ENCODE data around the gene PEMT.

The PEMT gene

GRCh38 chr17:17562146-17562511 lies 29.4 kb downstream of the PEMT start:
- peak overlapping the region; percentile 21 to 76 (median 71) for H3K9ac ChIP-seq
- no peak for TF ChIP-seq Cebpa-rat (IDR thresholded peaks at IDR 0.05)
- 0 out of 22 replicates have a peak, but pooled peaks cover 0 to under 1% (median 0%) of the 10 kb centered on the region in 11 experiments for H3K27me3 ChIP-seq
- peak overlapping the region in 7 of 10 experiments; percentile 3 to 55 (median 30); a peak in 9 of 20 replicates for H3K4me3 ChIP-seq
- H3K4me2 ChIP-seq = peak overlapping the region; percentile 69 to 98 (median 84)
- no peaks in the 10 kb centered on the region for H3K9me3 ChIP-seq (replicated peaks in 1 of 11)
- H4K20me1 ChIP-seq = peaks cover 0 to 41% (median 9%) of the 10 kb centered on the region in 11 experiments; a peak in 11 of 22 replicates
- H3K4me1 ChIP-seq = peaks cover 41 to 100% (median 97%) of the 10 kb centered on the region in 10 experiments
- H3K27ac ChIP-seq = peak overlapping the region; percentile 63 to 87 (median 78); a peak in 21 of 22 replicates
- H3K36me3 ChIP-seq = no peaks in the 10 kb centered on the region

GRCh38 chr17:17561408-17562145 lies 29.9 kb downstream of the PEMT start:
- TF ChIP-seq Cebpa-rat (IDR thresholded peaks at IDR 0.05) = no peak
- H3K9ac ChIP-seq = peak overlapping the region; percentile 21 to 76 (median 71)

GRCh38 chr17:17560975-17561374 lies 30.5 kb downstream of the PEMT start:
- H3K27me3 ChIP-seq = peaks cover 0 to 12% (median 0%) of the 10 kb centered on the region in 11 experiments; a peak in 2 of 22 replicates
- H3K4me2 ChIP-seq = peak overlapping the region; percentile 69 to 98 (median 84)
- TF ChIP-seq Cebpa-rat (IDR thresholded peaks at IDR 0.05) = no peak
- H3K4me3 ChIP-seq = no peak overlapping the region; a peak in 1 of 20 replicates
- no peaks in the 10 kb centered on the region for H3K36me3 ChIP-seq
- no peaks in the 10 kb centered on the region for H3K9me3 ChIP-seq (replicated peaks in 1 of 11)
- H4K20me1 ChIP-seq = peaks cover 0 to 41% (median 5%) of the 10 kb centered on the region in 11 experiments; a peak in 11 of 22 replicates
- H3K9ac ChIP-seq = peak overlapping the region in 9 of 11 experiments; percentile 48 to 76 (median 71); a peak in 16 of 22 replicates
- H3K4me1 ChIP-seq = peaks cover 45 to 100% (median 97%) of the 10 kb centered on the region in 10 experiments
- peak overlapping the region; percentile 63 to 87 (median 78); a peak in 21 of 22 replicates for H3K27ac ChIP-seq

More at GRCh38 chr17:17561408-17562145, 29.9 kb downstream of the PEMT start:
- Histone ChIP-seq H4K20me1 (peaks cover 0 to 41% (median 6%) of the 10 kb centered on the region in 11 experiments; a peak in 10 of 22 replicates), H3K27ac (peak overlapping the region; percentile 63 to 87 (median 78); a peak in 21 of 22 replicates), H3K9me3 (replicated peaks in 1 of 11) (no peaks in the 10 kb centered on the region), H3K4me3 (peak overlapping the region in 7 of 10 experiments; percentile 3 to 55 (median 30); a peak in 10 of 20 replicates), H3K36me3 (no peaks in the 10 kb centered on the region), H3K27me3 (peaks cover 0 to 6% (median 0%) of the 10 kb centered on the region in 11 experiments; a peak in 1 of 22 replicates), H3K4me1 (peaks cover 47 to 100% (median 97%) of the 10 kb centered on the region in 10 experiments), H3K4me2 (peak overlapping the region; percentile 69 to 98 (median 84))

- no peak overlapping the region for H3K4me3 ChIP-seq
- H4K20me1 ChIP-seq = peaks cover 0 to 41% (median 10%) of the 10 kb centered on the region in 11 experiments; a peak in 9 of 22 replicates
- peak overlapping the region in 7 of 11 experiments; percentile 72 to 87 (median 84); a peak in 12 of 22 replicates for H3K27ac ChIP-seq
- no peaks in the 10 kb centered on the region for H3K36me3 ChIP-seq
- H3K9ac ChIP-seq = peak overlapping the region in 3 of 11 experiments; percentile 16 to 76 (median 65); a peak in 6 of 22 replicates
- H3K4me2 ChIP-seq = peak overlapping the region in 6 of 11 experiments; percentile 81 to 95 (median 86); a peak in 9 of 22 replicates
- no peaks in the 10 kb centered on the region for H3K9me3 ChIP-seq (replicated peaks in 1 of 11)
- peaks cover 0 to 13% (median 0%) of the 10 kb centered on the region in 11 experiments; a peak in 2 of 22 replicates for H3K27me3 ChIP-seq
- TF ChIP-seq Cebpa-rat (IDR thresholded peaks at IDR 0.05) = no peak
- H3K4me1 ChIP-seq = peaks cover 43 to 100% (median 97%) of the 10 kb centered on the region in 10 experiments
These were observed 31.3 kb downstream of the PEMT start for GRCh38 chr17:17560167-17560566.

- no peaks in the 10 kb centered on the region for H3K9me3 ChIP-seq (replicated peaks in 1 of 11)
- no peak for TF ChIP-seq Cebpa-rat (IDR thresholded peaks at IDR 0.05)
- peak overlapping the region in 5 of 11 experiments; percentile 72 to 87 (median 84); a peak in 7 of 22 replicates for H3K27ac ChIP-seq
- no peak overlapping the region for H3K4me3 ChIP-seq
- no peaks in the 10 kb centered on the region for H3K36me3 ChIP-seq
- H3K4me2 ChIP-seq = peak overlapping the region in 8 of 11 experiments; percentile 68 to 96 (median 85); a peak in 9 of 22 replicates
- peaks cover 43 to 100% (median 95%) of the 10 kb centered on the region in 10 experiments for H3K4me1 ChIP-seq
- peaks cover 0 to 13% (median 0%) of the 10 kb centered on the region in 11 experiments; a peak in 2 of 22 replicates for H3K27me3 ChIP-seq
- H3K9ac ChIP-seq = peak overlapping the region in 1 of 11 experiments; percentile 35; a peak in 1 of 22 replicates
- H4K20me1 ChIP-seq = peaks cover 0 to 42% (median 13%) of the 10 kb centered on the region in 11 experiments; a peak in 9 of 22 replicates
These were observed 32.3 kb downstream of the PEMT start for GRCh38 chr17:17559164-17559563.

- peaks cover 0 to 44% (median 13%) of the 10 kb centered on the region in 11 experiments; a peak in 10 of 22 replicates for H4K20me1 ChIP-seq
- no peaks in the 10 kb centered on the region for H3K36me3 ChIP-seq
- H3K9ac ChIP-seq = no peak overlapping the region
- H3K4me3 ChIP-seq = no peak overlapping the region
- H3K9me3 ChIP-seq (replicated peaks in 1 of 11) = no peaks in the 10 kb centered on the region
- peaks cover 0 to 13% (median 0%) of the 10 kb centered on the region in 11 experiments; a peak in 2 of 22 replicates for H3K27me3 ChIP-seq
- H3K27ac ChIP-seq = no peak overlapping the region
- H3K4me2 ChIP-seq = peak overlapping the region in 9 of 11 experiments; percentile 68 to 96 (median 84); a peak in 17 of 22 replicates
- H3K4me1 ChIP-seq = peaks cover 42 to 100% (median 95%) of the 10 kb centered on the region in 10 experiments
- no peak for TF ChIP-seq Cebpa-rat (IDR thresholded peaks at IDR 0.05)
These were observed 33.1 kb downstream of the PEMT start for GRCh38 chr17:17558431-17558830.

GRCh38 chr17:17557796-17558195 lies 33.7 kb downstream of the PEMT start:
- Histone ChIP-seq H3K4me1 (peaks cover 36 to 100% (median 95%) of the 10 kb centered on the region in 10 experiments), H3K4me2 (peak overlapping the region; percentile 49 to 96 (median 83)), H3K27me3 (peaks cover 0 to 13% (median 0%) of the 10 kb centered on the region in 11 experiments; a peak in 2 of 22 replicates), H3K36me3 (no peaks in the 10 kb centered on the region), H4K20me1 (peaks cover 0 to 51% (median 13%) of the 10 kb centered on the region in 11 experiments; a peak in 10 of 22 replicates), H3K4me3 (peak overlapping the region in 1 of 10 experiments; percentile 15; a peak in 1 of 20 replicates), H3K27ac (peak overlapping the region in 3 of 11 experiments; percentile 25 to 56 (median 30); a peak in 7 of 22 replicates), H3K9me3 (replicated peaks in 1 of 11) (no peaks in the 10 kb centered on the region), H3K9ac (peak overlapping the region in 2 of 11 experiments; percentile 21 to 40; a peak in 3 of 22 replicates)
- TF ChIP-seq Cebpa-rat (IDR thresholded peaks at IDR 0.05) = no peak

GRCh38 chr17:17556671-17557070 lies 34.8 kb downstream of the PEMT start:
- peak overlapping the region; percentile 49 to 96 (median 83) for H3K4me2 ChIP-seq

More at GRCh38 chr17:17556671-17557070, 34.8 kb downstream of the PEMT start:
- Histone ChIP-seq H3K27ac (peak overlapping the region in 4 of 11 experiments; percentile 25 to 56 (median 30); a peak in 4 of 22 replicates), H3K9me3 (replicated peaks in 1 of 11) (no peaks in the 10 kb centered on the region), H3K4me3 (no peak overlapping the region), H4K20me1 (peaks cover 0 to 57% (median 14%) of the 10 kb centered on the region in 11 experiments; a peak in 11 of 22 replicates), H3K4me1 (peaks cover 25 to 100% (median 95%) of the 10 kb centered on the region in 10 experiments), H3K36me3 (no peaks in the 10 kb centered on the region), H3K9ac (peak overlapping the region in 3 of 11 experiments; percentile 16 to 40 (median 29); a peak in 2 of 22 replicates), H3K27me3 (peaks cover 0 to 13% (median 0%) of the 10 kb centered on the region in 11 experiments; a peak in 2 of 22 replicates)
- no peak for TF ChIP-seq Cebpa-rat (IDR thresholded peaks at IDR 0.05)

Measured in BLaER1 treated with 17β-estradiol and CSF1 and Interleukin-3, amounts not matched to agents 10 nM and 100 nM (cell line).